ENCODE measurements around the gene PRXL2B.

PRXL2B gene

DNA sequence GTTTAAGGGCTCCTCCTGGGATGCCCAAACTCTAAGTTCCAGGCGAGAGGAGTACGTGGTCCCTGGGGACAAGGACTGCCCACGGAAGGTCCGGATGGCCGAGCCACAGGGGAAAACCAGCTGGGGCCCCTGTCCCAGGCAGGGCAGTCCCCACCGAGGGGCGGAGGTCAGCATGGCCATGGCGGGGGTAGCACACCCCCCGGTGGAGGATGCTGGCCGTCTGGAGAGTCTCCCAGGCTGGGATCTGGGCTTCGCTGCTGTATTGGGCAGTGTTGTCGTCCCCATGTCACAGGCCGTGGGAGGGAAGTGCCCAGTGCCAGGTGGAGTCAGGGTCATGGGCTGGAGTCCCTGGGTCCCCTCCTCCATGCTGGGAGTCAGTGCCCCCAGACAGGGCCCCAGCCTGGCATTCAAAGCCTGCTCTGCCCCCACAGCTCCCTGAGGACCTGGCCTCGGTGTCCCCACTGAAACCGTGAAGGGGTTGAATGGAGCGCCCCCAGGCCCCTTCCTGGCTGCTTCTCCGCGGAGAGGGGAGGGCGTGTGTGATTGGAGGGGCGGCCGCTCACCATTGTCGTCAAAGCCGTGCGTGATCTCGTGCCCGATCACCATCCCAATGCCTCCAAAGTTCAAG, 6.8 kb downstream of the PRXL2B start:
- DNase-seq, result peak in 3 of 42 donors; percentile 1 to 9 (median 3)
- intact Hi-C loops (cut with DNase I), result no loop called here

DNA sequence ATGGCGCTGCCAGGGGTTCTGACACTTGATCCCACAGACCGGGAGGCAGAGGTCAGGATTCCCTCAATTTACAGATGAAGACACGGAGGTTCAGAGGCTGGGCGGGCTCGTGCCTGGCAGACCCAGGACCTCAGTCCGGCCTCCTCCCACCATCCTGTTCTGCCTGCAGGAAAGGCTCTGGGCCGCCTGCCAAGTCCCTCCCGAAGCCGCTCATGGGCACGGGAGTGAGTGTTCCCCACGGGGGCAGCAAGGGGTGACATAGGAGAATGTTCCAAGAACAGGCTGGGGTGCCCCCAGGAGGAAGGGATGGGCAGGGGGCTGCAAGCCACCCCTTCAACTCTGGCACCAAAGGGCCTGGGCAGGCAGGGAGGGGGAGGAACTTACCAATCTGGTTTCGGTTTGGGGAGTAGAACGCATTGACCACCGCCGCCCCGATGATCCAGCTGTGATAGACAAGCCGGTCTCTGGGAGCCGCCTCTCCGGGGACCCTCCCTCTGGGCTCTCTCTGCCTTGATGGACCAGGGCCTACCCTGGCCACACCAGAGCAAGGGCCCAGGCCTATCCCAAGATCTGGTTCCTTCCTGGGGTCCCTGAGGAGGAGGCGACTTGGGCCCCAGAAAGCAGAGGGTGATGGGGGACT, 7.5 kb downstream of the PRXL2B start:
- peak in 4 of 42 donors; percentile 7 to 28 (median 12) for DNase-seq
- intact Hi-C loops (cut with DNase I), result no loop called here

DNA sequence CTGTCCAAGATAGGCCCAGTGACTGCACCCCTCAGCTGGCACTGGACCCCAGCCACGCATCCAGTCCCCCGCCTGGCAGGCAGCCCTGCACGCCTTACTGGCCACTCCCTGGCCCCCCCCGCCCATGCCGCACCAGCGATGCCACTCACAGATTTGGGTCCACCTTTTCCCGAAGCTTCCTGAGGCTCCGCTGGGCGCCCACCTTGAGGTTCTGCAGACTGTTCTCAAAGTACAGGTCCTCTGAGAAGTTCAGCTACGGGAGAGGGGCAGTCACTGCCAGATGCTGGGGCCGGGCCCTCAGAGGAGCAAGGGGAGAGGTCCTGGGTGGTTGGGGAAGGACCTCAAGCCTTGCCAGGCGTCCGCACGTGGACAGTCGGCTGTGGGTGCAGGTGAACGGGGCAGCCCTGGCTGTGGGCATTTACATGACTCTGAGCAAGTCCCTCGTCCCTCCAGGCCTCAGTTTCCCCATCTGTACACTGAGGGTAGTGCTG, 8.1 kb downstream of the PRXL2B start:
- intact Hi-C loops (cut with DNase I), result no loop called here
- DNase-seq, result peak in 4 of 42 donors; percentile 2 to 12 (median 9)

DNA sequence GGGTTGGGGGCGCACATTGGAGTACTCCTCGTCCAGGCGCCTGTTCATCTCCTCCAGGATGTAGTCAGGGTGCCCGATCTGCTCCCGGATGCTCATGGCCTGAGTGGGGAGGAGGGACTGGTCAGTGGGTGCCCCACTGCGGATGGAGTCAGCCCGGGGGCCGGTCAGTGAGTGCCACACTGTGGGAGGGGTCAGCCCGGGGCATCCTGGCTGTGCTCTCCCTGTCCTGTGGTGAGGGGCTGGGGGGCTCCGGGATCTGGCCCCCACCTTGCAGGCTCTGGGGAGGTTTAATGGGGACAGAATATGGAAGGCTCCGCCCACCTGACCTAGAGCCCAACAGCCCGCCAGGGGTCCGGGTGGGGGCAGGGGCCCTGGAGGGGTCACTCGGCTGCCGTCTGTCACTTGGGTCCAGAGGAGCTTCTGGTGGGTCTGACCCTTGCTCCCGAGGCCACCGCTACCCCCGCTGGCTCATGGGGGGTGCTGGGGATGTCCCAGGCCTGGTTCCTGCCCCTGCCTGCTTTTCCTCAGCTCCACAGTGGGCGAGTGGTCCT, 8.8 kb downstream of the PRXL2B start:
- peak in 4 of 42 donors; percentile 4 to 23 (median 14) for DNase-seq

GRCh38 chr1:2595812-2596529, 9.4 kb downstream of the PRXL2B start:
- peak in 3 of 42 donors; percentile 4 to 19 (median 11) for DNase-seq
- intact Hi-C loops (cut with DNase I), result no loop called here

More for the DNA sequence above, 8.8 kb downstream of the PRXL2B start:
- intact Hi-C loops (cut with DNase I), result no loop called here

- DNase-seq, result peak in 1 of 42 donors; percentile 19
- intact Hi-C loops (cut with DNase I), result no loop called here
These were observed 10.2 kb downstream of the PRXL2B start for GRCh38 chr1:2596530-2597333.

DNA sequence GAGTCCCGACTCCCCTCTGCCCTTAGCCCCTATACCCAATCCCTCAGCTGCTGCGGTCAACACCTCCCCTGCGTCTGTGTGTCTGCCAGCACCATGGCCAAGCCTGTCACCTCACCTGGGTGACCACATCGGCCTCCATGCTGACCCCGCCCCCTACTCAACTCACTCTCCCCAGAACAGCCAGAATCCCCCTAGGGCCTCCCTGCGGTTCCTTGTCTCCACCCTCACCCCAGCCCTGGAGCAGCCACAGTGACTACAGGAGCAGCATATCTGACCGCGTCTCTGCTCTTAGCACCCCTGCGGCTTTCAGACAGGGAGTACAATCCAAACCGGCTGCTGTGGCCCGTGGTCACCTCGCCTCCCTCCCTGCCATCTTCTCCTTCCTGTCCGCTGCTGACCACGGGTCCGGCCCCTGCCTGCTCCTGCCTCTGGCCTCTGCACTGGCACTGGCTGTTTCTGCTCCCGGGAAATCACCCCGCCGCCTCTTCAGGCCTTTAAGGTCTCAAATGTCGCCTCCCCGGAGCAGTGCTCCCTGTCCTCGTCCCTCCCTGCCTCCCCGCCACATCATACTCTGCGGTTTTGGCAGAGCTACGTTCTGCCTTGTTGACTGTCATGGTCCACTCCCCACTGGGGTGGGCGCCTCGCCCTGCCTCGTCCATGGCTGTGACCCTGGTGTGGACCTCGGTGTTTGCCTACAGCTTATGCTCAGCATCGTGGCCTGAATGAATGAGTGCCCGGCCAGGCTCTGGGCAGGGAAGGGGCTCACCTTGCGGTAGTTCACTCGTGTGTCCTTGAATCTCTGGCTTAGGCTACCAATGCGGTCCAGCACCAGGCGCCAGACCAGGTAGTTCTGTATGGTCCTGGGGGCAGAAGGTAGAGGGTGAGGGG, 11.1 kb downstream of the PRXL2B start:
- intact Hi-C loops (cut with DNase I), result no loop called here

GRCh38 chr1:2598329-2598931, 11.9 kb downstream of the PRXL2B start:
- intact Hi-C loops (cut with DNase I), result no loop called here
- peak in 1 of 42 donors; percentile 25 for DNase-seq

More for the DNA sequence above, 11.1 kb downstream of the PRXL2B start:
- peak in 3 of 42 donors; percentile 7 to 21 (median 11) for DNase-seq

- DNase-seq, result peak in 2 of 42 donors; percentile 2 to 23
These were observed 15.2 kb downstream of the PRXL2B start for GRCh38 chr1:2601721-2602303.

DNA sequence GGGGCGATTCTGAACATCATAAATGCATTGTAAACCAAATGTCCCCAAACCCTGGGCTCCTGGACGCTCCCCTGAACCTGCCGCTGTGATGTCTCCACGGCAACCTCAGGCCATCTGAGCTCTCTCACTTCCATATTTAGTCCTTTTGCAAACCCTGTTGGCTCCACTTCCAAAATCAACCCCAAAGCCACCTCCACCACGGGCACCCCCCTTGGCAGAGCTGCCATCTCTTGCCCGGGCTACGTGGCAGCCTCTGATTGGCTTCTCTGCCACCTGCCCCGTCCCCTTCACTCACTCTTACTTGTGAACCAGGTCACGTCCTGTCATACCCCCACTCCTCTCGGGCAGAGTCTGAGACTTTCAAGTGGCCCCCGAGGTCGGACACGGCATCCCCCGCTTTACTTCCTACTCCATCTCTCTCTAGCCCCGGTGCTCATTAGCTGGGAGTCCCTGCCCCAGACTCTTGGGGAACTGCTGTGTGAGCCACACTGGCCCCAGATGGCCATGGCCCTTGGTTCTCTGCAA, 15.8 kb downstream of the PRXL2B start:
- intact Hi-C loops (cut with DNase I), result no loop called here
- peak in 4 of 42 donors; percentile 5 to 29 (median 8) for DNase-seq

More at GRCh38 chr1:2601721-2602303, 15.2 kb downstream of the PRXL2B start:
- intact Hi-C loops (cut with DNase I), result no loop called here

DNA sequence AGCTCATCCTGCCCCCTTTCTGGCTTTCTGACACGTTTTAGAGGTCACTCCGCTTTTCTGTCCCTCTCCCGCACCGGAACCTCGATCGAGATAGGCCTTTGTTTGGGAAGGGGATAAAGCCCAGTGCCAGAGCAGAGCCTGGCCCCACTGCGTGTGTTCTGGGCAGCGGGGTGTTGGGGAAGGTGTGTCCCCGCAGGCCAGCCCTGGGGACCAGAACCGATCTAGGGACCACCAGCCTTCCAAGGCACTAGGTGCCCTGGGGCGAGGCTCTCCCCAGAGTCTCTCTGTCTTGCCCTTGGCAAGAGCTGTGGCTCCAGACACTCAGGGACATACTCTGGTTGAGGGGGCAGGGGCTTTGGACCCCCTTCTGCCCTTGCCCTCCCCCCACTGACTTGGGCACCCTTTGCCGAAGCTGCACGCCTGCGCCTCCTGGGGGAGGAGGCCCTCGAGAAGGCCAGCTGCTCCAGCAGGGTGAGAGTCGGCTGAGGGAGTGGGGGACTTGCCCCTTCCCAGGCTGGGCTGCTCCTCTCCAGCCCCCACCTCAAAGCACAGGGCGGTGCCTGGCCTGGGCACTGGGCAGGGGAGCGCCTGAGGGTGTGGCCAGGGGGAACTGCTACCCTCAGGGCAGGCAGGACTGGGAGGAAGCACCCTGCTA, 16.4 kb downstream of the PRXL2B start:
- DNase-seq, result peak in 7 of 42 donors; percentile 5 to 29 (median 16)
- intact Hi-C loops (cut with DNase I), result no loop called here

GRCh38 chr1:2603521-2604155, 17.1 kb downstream of the PRXL2B start:
- intact Hi-C loops (cut with DNase I), result no loop called here
- peak in 3 of 42 donors; percentile 7 to 14 (median 8) for DNase-seq

DNA sequence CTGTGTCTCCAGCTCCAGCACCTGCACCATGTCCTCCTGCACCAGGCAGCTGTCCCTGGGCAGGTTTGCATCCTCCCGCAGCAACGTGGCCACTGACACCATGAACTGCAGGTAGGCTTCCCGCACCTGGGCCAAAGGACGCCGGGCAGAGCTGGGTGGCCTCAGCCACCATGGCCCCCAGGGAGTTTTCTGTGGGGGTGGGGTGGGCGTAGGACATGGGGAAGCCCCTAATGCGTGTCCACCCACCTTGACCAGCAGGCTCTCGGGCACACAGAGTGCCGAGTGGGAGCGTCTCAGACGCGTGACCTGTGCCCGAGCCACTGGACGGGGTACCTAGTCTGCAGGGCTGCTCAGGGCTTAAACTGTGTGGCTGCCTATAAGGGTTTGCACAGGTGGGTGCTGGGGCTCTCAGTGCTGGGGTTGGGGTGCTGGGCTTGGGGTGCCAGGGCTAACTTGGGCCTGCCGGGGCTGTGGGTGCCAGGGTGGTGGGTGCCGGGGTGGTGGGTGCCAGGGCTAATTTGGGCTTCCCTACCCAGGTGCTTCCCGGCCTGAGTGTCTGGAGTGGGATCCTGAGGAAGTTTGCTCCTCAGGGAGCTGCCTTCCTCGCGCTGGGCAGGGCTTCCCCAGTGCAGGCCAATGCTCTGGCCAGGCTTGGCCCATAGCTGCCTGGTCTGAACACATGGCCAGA, 17.7 kb downstream of the PRXL2B start:
- peak in 4 of 42 donors; percentile 7 to 25 (median 14) for DNase-seq
- intact Hi-C loops (cut with DNase I), result no loop called here

DNA sequence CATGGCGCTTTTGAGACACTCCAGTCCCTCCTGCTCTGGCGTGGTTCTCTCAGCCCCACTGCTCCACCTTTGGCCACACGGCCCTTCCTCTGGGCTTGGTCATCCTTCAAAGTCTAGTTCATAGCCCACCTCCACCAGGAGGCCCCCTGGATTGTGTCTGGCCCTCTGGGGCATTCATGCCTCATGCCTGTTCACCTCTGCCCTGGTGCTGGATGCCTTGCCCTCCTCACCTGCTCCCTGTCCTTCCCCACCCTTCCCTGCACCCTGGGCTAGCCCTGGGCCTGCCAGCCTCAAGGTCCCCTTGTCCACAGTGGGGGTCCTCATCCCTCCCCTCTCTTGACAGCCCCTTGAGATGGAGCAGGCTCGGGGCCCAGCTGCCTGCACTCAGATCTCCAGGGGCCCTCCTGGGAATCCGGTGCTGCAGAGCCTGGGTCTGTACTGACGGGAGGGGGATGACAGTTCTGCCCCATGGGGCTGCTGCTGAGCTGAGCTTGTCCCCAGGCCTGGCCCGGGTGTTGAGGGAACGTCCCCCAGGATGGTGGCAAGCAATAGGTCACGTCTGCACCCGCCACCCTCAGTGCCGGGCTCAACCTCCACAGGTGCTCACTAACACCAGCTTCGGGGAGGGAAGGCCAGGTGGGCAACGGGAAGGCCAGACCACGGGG, 18.4 kb downstream of the PRXL2B start:
- DNase-seq, result peak in 4 of 42 donors; percentile 6 to 18 (median 10)
- intact Hi-C loops (cut with DNase I), result no loop called here
